ENCODE results near the gene FBXO38.

The FBXO38 gene

GRCh38 chr5:148491015-148491792, 107.4 kb downstream of the FBXO38 start:
- no peak overlapping the region for H3K27ac ChIP-seq
- H3K4me1 ChIP-seq = no peaks in the 10 kb centered on the region
- no peak for TF ChIP-seq CTCF (IDR thresholded peaks at IDR 0.05)

GRCh38 chr5:148491793-148492184, 108.0 kb downstream of the FBXO38 start:
- H3K9ac ChIP-seq = no peak overlapping the region
- no peaks in the 10 kb centered on the region for H3K27me3 ChIP-seq (ENCODE audit: control insufficient read depth, insufficient read depth, low read length)
- no peak overlapping the region for H3K27ac ChIP-seq
- H2AFZ ChIP-seq = no peak overlapping the region
- no peaks in the 10 kb centered on the region for H3K9me3 ChIP-seq (ENCODE audit: control insufficient read depth, low read length)
- H3K36me3 ChIP-seq (ENCODE audit: control insufficient read depth, insufficient read depth, low read length) = no peaks in the 10 kb centered on the region
- no peak for TF ChIP-seq CTCF (IDR thresholded peaks at IDR 0.05)
- H3K4me3 ChIP-seq (ENCODE audit: low read depth, low read length) = no peak overlapping the region
- no peaks in the 10 kb centered on the region for H3K4me1 ChIP-seq
- H3K79me2 ChIP-seq = no peaks in the 10 kb centered on the region
- H3K4me2 ChIP-seq (ENCODE audit: low read length) = no peak overlapping the region

More at GRCh38 chr5:148491015-148491792, 107.4 kb downstream of the FBXO38 start:
- no peaks in the 10 kb centered on the region for H3K27me3 ChIP-seq (ENCODE audit: control insufficient read depth, insufficient read depth, low read length)
- no peak overlapping the region for H2AFZ ChIP-seq
- no peaks in the 10 kb centered on the region for H3K79me2 ChIP-seq
- no peak overlapping the region for H3K4me2 ChIP-seq (ENCODE audit: low read length)
- H3K36me3 ChIP-seq (ENCODE audit: control insufficient read depth, insufficient read depth, low read length) = no peaks in the 10 kb centered on the region
- H3K9ac ChIP-seq = no peak overlapping the region
- H3K4me3 ChIP-seq (ENCODE audit: low read depth, low read length) = no peak overlapping the region
- H3K9me3 ChIP-seq (ENCODE audit: control insufficient read depth, low read length) = no peaks in the 10 kb centered on the region

GRCh38 chr5:148492351-148492750, 108.6 kb downstream of the FBXO38 start:
- no peaks in the 10 kb centered on the region for H3K27me3 ChIP-seq (ENCODE audit: control insufficient read depth, insufficient read depth, low read length)
- H3K4me1 ChIP-seq = no peaks in the 10 kb centered on the region
- H3K9ac ChIP-seq = no peak overlapping the region
- H3K27ac ChIP-seq = no peak overlapping the region
- H3K9me3 ChIP-seq (ENCODE audit: control insufficient read depth, low read length) = no peaks in the 10 kb centered on the region
- no peaks in the 10 kb centered on the region for H3K79me2 ChIP-seq
- no peak overlapping the region for H3K4me2 ChIP-seq (ENCODE audit: low read length)
- H3K36me3 ChIP-seq (ENCODE audit: control insufficient read depth, insufficient read depth, low read length) = no peaks in the 10 kb centered on the region
- TF ChIP-seq CTCF (IDR thresholded peaks at IDR 0.05) = no peak
- H3K4me3 ChIP-seq (ENCODE audit: low read depth, low read length) = no peak overlapping the region
- H2AFZ ChIP-seq = no peak overlapping the region
